HepG2 (cell line): ENCODE results near the gene ESPN. TPM values are rescaled to one million over a fixed set of nuclear protein-coding genes. Genes with fewer than 3 reads are reported as not detected.

Experiments used
- HOXA3 ChIP-seq: sonication (generic); formaldehyde crosslinking; IDR thresholded peaks from 2 replicates; pipeline ENCODE4 v1.5.0; 2020; ENCODE audit warnings: missing genetic modification reagents
- IRF2 ChIP-seq: IDR thresholded peaks from 2 replicates; pipeline ENCODE4 v1.6.1; 2018; ENCODE audit warnings: missing genetic modification reagents, missing compliant biosample characterization
- LCORL ChIP-seq, 2 experiments: fragments of 450-650 bp in 1 of 2; sonication (generic) in 1 of 2; formaldehyde crosslinking in 1 of 2; IDR thresholded peaks; 2 replicates each; pipeline versions ENCODE4 v1.5.0 to v1.6.1; 2017 to 2020; ENCODE audit warnings: antibody characterized with exemption in 1 of 2, missing genetic modification reagents in 1 of 2
- THAP11 ChIP-seq: IDR thresholded peaks from 2 replicates; pipeline ENCODE4 v1.6.1; 2016; ENCODE audit warnings: missing biosample characterization, missing genetic modification reagents
- THAP9 ChIP-seq: sonication (generic); formaldehyde crosslinking; IDR thresholded peaks from 2 replicates; pipeline ENCODE4; 2020; ENCODE audit warnings: missing genetic modification reagents, mild to moderate bottlenecking, borderline replicate concordance
- UBTF ChIP-seq: sonication (generic); formaldehyde crosslinking; IDR thresholded peaks from 2 replicates; pipeline ENCODE4 v1.4.0; 2020; ENCODE audit warnings: mild to moderate bottlenecking, missing genetic modification reagents
- ZBTB25 ChIP-seq: IDR thresholded peaks from 2 replicates; pipeline ENCODE4 v1.6.1; 2018; ENCODE audit warnings: missing genetic modification reagents
- ZBTB7A ChIP-seq: sonication (generic); formaldehyde crosslinking; IDR thresholded peaks from 2 replicates; pipeline ENCODE4 v1.8.0; 2022; ENCODE audit warnings: mild to moderate bottlenecking, missing genetic modification reagents
- ZFX ChIP-seq: sonication (generic); formaldehyde crosslinking; IDR thresholded peaks from 2 replicates; pipeline ENCODE4 v1.4.0; 2020; ENCODE audit warnings: mild to moderate bottlenecking, low read depth, missing genetic modification reagents, moderate library complexity
- ZNF280B ChIP-seq: sonication (generic); formaldehyde crosslinking; IDR thresholded peaks from 2 replicates; pipeline ENCODE4 v1.5.0; 2020; ENCODE audit warnings: missing genetic modification reagents, mild to moderate bottlenecking, borderline replicate concordance
- ZNF687 ChIP-seq: sonication (generic); formaldehyde crosslinking; IDR thresholded peaks from 2 replicates; pipeline ENCODE4 v1.5.1; 2020; ENCODE audit warnings: mild to moderate bottlenecking, missing genetic modification reagents, moderate library complexity
- ZNF800 ChIP-seq: sonication (generic); formaldehyde crosslinking; IDR thresholded peaks from 2 replicates; pipeline ENCODE4 v1.4.0; 2020; ENCODE audit warnings: missing genetic modification reagents
- polyA plus RNA-seq, 8 experiments: library from polyadenylated mRNA; depleted of rRNA in 3 of 8; stranded (reverse) in 7 of 8; unstranded in 1 of 8; fragments of >200 nt; fragmentation: Illumina TruSeq in 4 of 8; extraction: Trizol in 4 of 8; gene quantifications; 2 replicates each; pipeline versions ENCODE4 v1.2.1 to v1.2.3, GENCODE V29; 2011 to 2016; ENCODE audit warnings: low read depth in 4 of 8, missing spikeins in 1 of 8, mixed read lengths in 1 of 8; ENCODE audit not compliant: insufficient read depth in 1 of 8
- total RNA-seq, 5 experiments: library from RNA; depleted of rRNA; stranded (reverse); fragments of >200 nt; fragmentation: Illumina TruSeq; extraction: Trizol; gene quantifications; 2 replicates each; pipeline ENCODE4 v1.2.3, GENCODE V29; 2016; ENCODE audit warnings: low read depth in 1 of 5

The ESPN gene
- total and polyA plus RNA-seq, 2 of the 13 experiments (the other 11 are each of a cell fraction or from before 2014, with no cell fraction given): 48.6 to 54.2 TPM

- TF ChIP-seq ZNF687 (CRISPR knock-in tag): peak; percentile 57
- TF ChIP-seq THAP9 (CRISPR knock-in tag): 0 out of 2 replicates have a peak, but pooled peaks have one; percentile 36
- TF ChIP-seq LCORL (IDR thresholded peaks at IDR 0.05): no peak
- peak; percentile 37; the same call in 1 of the 2 replicates for TF ChIP-seq LCORL (CRISPR knock-in tag; IDR thresholded peaks at IDR 0.05)
- TF ChIP-seq IRF2: peak; percentile 45; the same call in 1 of the 2 replicates
- 0 out of 2 replicates have a peak, but pooled peaks have one; percentile 24 for TF ChIP-seq HOXA3 (CRISPR knock-in tag)
- 0 out of 2 replicates have a peak, but pooled peaks have one; percentile 41 for TF ChIP-seq ZFX (CRISPR knock-in tag)
- peak; percentile 56; the same call in 1 of the 2 replicates for TF ChIP-seq ZBTB25 (CRISPR knock-in tag)
- 0 out of 2 replicates have a peak, but pooled peaks have one; percentile 31 for TF ChIP-seq ZNF800 (CRISPR knock-in tag)
- 0 out of 2 replicates have a peak, but pooled peaks have one; percentile 27 for TF ChIP-seq THAP11 (CRISPR knock-in tag)
- TF ChIP-seq ZBTB7A (CRISPR knock-in tag): 0 out of 2 replicates have a peak, but pooled peaks have one; percentile 57
- peak; percentile 22; the same call in 1 of the 2 replicates for TF ChIP-seq ZNF280B (CRISPR knock-in tag)
- TF ChIP-seq UBTF (CRISPR knock-in tag): peak; percentile 41; the same call in 1 of the 2 replicates
Observed at GRCh38 chr1:6486433-6487011, 61.9 kb downstream of the ESPN start (continued).
